Forelimb muscle (tissue), 1 donor: ENCODE results near the gene CALR. TPM values are rescaled to one million over a fixed set of nuclear protein-coding genes. Genes with fewer than 3 reads are reported as not detected.

Source experiments
- DNase-seq: peaks from one replicate; pipeline ENCODE4 v3.0.0-alpha.2; 2013; ENCODE audit warnings: low read depth
- polyA plus RNA-seq: library from polyadenylated mRNA; unstranded; fragments of 120-200 nt; gene quantifications from one replicate; pipeline ENCODE4 v1.2.1, GENCODE V29; 2013; ENCODE audit not compliant: insufficient read length

CALR gene
- polyA plus RNA-seq, 1 donor = 312 TPM

DNA sequence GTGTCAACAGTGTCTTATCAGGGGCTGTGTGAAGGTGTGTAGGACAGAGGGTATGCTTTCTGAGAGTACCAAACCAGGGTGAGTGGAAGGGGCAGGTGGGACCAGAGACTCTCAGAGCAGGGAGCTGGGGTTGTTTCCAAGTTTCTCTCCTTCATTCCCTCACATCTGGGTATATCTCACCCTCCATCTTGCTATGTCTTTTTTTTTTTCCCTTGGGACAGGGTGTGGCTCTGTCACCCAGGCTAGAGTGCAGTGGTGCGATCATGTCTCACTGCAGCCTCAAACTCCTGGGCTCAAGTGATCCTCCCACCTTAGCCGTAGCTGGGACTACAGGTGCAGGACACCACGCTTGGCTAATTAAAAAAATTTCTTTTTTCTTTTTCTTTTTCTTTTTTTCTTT, 41.6 kb downstream of the CALR start:
- DNase-seq = no peak

DNA sequence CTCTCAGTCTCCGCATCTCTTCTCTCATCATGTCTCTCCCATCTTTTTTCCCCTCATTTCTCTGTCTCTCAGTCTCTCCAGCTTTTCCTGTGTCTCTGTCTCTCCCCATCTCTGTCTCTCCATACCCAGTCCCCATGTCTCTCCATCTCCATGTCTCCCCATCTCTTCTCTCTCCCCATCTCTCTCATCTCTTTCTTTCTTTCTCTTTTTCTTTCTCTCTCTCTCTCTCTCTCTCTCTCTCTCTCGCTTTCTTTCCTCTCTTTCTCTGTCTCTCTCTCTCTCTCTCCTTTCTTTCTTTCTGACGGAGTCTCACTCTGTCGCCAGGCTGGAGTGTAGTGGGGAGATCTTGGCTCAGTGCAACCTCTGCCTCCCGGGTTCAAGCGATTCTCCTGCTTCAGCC, 44.2 kb downstream of the CALR start:
- no peak for DNase-seq

- DNase-seq = no peak
These were observed 44.7 kb downstream of the CALR start for GRCh38 chr19:12983091-12983490.

DNA sequence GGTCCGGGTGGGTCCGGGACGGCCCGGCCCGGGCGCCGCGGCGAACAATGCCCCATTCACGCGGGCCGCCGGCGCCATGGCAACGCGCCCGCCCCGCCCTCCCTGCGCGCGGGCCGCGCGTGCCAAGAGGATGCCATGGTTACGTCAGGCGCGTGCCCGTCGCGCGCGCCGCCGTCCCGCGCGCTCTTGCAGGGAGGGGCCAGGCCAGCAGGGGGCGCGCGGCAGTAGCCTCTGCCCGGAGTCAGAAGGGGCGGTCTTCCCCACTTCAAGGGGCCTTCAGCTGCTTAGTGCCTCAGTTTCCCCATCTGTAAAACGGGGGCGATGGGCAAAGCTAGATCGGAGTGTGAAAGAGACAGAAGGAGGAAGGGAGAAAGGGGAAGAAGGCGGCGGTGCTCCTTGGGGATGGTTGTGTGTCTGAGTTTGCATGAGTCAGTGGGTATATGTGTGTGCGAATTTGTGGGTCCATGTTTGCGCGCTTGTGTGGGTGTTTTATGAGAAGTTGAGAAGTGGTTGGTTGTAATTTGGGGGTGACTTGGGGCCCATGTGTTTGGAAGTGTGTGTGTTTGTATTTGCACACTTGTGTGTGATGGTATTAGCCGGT, 45.2 kb downstream of the CALR start:
- DNase-seq = no peak

- DNase-seq = no peak
These were observed 45.8 kb downstream of the CALR start for GRCh38 chr19:12984143-12984627.

DNA sequence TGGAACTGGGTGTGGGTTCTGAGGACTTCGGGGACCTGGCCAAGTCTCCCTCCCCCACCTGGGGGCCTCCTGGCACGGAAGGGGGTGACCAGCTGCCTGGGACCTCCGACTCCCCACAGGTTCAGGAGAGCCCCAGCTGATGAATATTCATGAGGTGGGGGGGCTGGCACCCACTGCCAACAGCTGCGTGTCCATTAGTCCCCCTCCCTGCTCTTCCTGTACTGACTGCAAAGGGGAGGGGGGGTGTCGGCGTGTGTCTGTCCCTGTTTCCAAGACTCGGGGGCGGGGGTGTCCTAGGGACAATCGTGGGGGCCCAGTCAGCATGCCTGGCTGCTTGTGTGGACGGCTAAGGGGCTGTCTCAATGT, 46.3 kb downstream of the CALR start:
- no peak for DNase-seq

- DNase-seq = peak; percentile 56
These were observed 46.8 kb downstream of the CALR start for GRCh38 chr19:12985049-12985776.

DNA sequence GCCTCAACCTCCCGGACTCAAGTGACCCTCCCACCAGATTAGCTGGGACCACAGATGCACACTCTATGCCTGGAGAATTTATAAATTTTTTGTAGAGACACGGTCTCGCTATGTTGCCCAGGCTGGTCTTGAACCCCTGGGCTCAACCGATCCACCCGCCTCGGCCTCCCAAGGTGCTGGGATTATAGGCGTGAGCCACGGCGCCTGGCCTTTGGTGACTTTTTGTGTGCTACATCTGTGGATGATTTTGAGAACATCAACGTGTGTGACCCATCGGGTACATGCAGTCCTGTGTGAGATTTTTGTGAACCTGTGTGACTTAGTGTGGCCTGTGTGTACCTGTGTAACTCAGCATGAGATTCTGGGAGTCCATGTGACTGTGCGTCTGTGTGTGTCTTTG, 48.3 kb downstream of the CALR start:
- DNase-seq = no peak

GRCh38 chr19:12987190-12987589, 48.8 kb downstream of the CALR start:
- no peak for DNase-seq

- no peak for DNase-seq
These were observed 49.4 kb downstream of the CALR start for GRCh38 chr19:12987781-12988180.

DNA sequence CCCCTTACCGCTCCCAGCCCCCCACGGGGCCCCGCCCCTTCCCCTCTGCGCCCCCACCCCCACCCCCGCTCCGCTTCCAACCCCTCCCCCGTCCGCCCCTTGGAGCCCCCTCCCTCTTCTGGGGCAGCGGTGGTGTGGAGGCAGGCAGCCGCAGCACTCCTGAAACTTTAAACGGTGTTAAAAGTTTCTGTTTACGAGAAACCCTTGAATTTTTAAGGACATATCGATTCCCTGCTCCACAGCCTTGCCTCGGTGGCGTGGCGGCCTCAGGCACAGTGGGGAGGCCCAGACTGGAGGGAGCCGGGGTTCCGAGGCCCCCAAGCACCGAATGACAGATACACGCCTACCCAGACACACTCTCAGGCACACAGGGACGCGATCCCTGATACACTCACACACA, 52.0 kb downstream of the CALR start:
- DNase-seq = no peak

DNA sequence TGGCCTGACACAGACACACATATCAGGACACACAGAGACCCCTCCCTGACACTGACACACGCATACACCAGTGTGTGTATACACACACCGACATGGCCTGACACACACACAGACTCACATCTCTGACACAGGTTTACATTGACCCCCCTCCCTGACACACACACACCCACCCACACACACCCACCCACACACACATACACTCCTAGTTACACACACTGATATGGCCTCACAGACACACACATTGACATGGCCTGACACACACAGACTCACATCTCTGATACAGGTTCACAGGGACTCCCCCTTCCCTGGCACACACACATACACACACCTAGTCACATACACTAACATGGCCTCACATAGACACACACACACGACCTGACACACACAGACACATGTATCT, 52.4 kb downstream of the CALR start:
- DNase-seq = no peak

- DNase-seq = no peak
These were observed 52.9 kb downstream of the CALR start for GRCh38 chr19:12991296-12991695.

- no peak for DNase-seq
These were observed 54.3 kb downstream of the CALR start for GRCh38 chr19:12992729-12993128.

DNA sequence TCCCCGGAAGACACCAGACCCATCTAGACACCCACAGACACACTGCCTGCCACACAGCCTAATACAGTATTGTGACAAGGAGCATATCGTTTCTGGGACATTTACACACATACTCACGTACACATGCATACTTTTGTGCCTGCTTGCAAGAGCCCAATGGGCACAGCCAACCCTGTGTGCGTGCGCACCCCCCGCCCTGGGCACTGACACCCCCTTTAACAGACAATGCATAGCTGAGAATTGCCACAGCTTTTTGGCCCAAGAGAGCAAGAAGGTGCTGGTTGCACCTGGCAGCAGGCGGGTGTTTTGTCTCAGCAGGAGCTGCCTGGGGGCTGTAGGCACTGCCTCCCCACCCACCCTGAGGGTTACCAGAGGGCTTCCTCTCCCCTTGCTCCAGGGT, 55.2 kb downstream of the CALR start:
- DNase-seq = no peak

Other genes starting within 250 kb of the CALR start
- 3.7 TPM for gene FBXW9, start 242.0 kb upstream of the CALR start, polyA plus RNA-seq
- 53.9 TPM for gene TNPO2, start 214.7 kb upstream of the CALR start, polyA plus RNA-seq
- 199 TPM for gene TRIR, start 203.9 kb upstream of the CALR start, polyA plus RNA-seq
- 42.4 TPM for gene GET3, start 201.1 kb upstream of the CALR start, polyA plus RNA-seq
- not detected for gene BEST2, start 186.8 kb upstream of the CALR start, polyA plus RNA-seq
- gene HOOK2, start 163.1 kb upstream of the CALR start, polyA plus RNA-seq = 30.9 TPM
- gene JUNB, start 147.1 kb upstream of the CALR start, polyA plus RNA-seq = 32.1 TPM
- 162 TPM for gene PRDX2, start 136.8 kb upstream of the CALR start, polyA plus RNA-seq
- gene THSD8, start 136.5 kb upstream of the CALR start, polyA plus RNA-seq = 3.0 TPM
- 17.3 TPM for gene RNASEH2A, start 132.0 kb upstream of the CALR start, polyA plus RNA-seq
- gene RTBDN, start 104.0 kb upstream of the CALR start, polyA plus RNA-seq = not detected
- 0.52 TPM for gene MAST1, start 100.1 kb upstream of the CALR start, polyA plus RNA-seq
- gene DNASE2, start 57.2 kb upstream of the CALR start, polyA plus RNA-seq = 8.2 TPM
- 0.42 TPM for gene KLF1, start 51.4 kb upstream of the CALR start, polyA plus RNA-seq
- 39.4 TPM for gene GCDH, start 47.4 kb upstream of the CALR start, polyA plus RNA-seq
- gene SYCE2, start 19.3 kb upstream of the CALR start, polyA plus RNA-seq = 3.9 TPM
- 42.6 TPM for gene FARSA, start 4.9 kb upstream of the CALR start, polyA plus RNA-seq
- 137 TPM for gene RAD23A, start 7.3 kb downstream of the CALR start, polyA plus RNA-seq
- 46.0 TPM for gene GADD45GIP1, start 18.6 kb downstream of the CALR start, polyA plus RNA-seq
- 0.08 TPM for gene DAND5, start 31.0 kb downstream of the CALR start, polyA plus RNA-seq
- 111 TPM for gene NFIX, start 56.9 kb downstream of the CALR start, polyA plus RNA-seq
- gene LYL1, start 164.2 kb downstream of the CALR start, polyA plus RNA-seq = 5.4 TPM
- 24.1 TPM for gene TRMT1, start 178.1 kb downstream of the CALR start, polyA plus RNA-seq
- gene NACC1, start 179.7 kb downstream of the CALR start, polyA plus RNA-seq = 18.7 TPM
- gene STX10, start 211.8 kb downstream of the CALR start, polyA plus RNA-seq = 33.6 TPM
- 57.4 TPM for gene IER2, start 211.8 kb downstream of the CALR start, polyA plus RNA-seq